Stimulated activated CD4-positive, alpha-beta T cell treated with anti-CD3 and anti-CD28 coated beads, Interleukin-1b, Interleukin-23, amount 100 ng/mL, for 24 hours (primary cell): ENCODE results near the gene ASAP2.

Experiments used
- DNase-seq, 4 experiments: peaks; one replicate each; pipeline ENCODE4 v3.0.0-alpha.2; 2020; ENCODE audit warnings: low read depth in 4 of 4, low spot score in 1 of 4

The ASAP2 gene

GRCh38 chr2:9205963-9206948 is at the start of gene ASAP2:
TSS of gene ASAP2 (plus strand) at chr2:9206812. CDS start at chr2:9207105, 293 bp downstream.
- peak in 1 of 4 experiments; percentile 43 for DNase-seq

GRCh38 chr2:9158786-9159779 is 47.5 kb upstream of the ASAP2 start:
- no peak for DNase-seq

- no peak for DNase-seq
Measured at GRCh38 chr2:9160732-9161131, 45.9 kb upstream of the ASAP2 start.

- no peak for DNase-seq
Measured at GRCh38 chr2:9162841-9163240, 43.8 kb upstream of the ASAP2 start.

GRCh38 chr2:9163306-9164111 is 43.1 kb upstream of the ASAP2 start:
- no peak for DNase-seq

- DNase-seq, result no peak
Measured at GRCh38 chr2:9164112-9164608, 42.5 kb upstream of the ASAP2 start.

- DNase-seq, result no peak
Measured at GRCh38 chr2:9165625-9166024, 41.0 kb upstream of the ASAP2 start.

- DNase-seq, result no peak
Measured at GRCh38 chr2:9166579-9167377, 39.8 kb upstream of the ASAP2 start.

GRCh38 chr2:9167718-9168657 is 38.6 kb upstream of the ASAP2 start:
- DNase-seq, result no peak

GRCh38 chr2:9168821-9169221 is 37.8 kb upstream of the ASAP2 start:
- DNase-seq, result no peak

- DNase-seq, result no peak
Measured at GRCh38 chr2:9169349-9170107, 37.1 kb upstream of the ASAP2 start.

- DNase-seq, result no peak
Measured at GRCh38 chr2:9170458-9171130, 36.0 kb upstream of the ASAP2 start.

GRCh38 chr2:9174771-9175437 is 31.7 kb upstream of the ASAP2 start:
- DNase-seq, result no peak

- no peak for DNase-seq
Measured at GRCh38 chr2:9178110-9178903, 28.3 kb upstream of the ASAP2 start.

- no peak for DNase-seq
Measured at GRCh38 chr2:9178904-9179571, 27.6 kb upstream of the ASAP2 start.
